Liver (tissue), 9 donors: Measurements from ENCODE around the gene ENOX1. TPM values are rescaled to one million over a fixed set of nuclear protein-coding genes. Genes with fewer than 3 reads are reported as not detected.
A peak's percentile ranks its signal among the peaks of the same experiment; 100 is the strongest.

Source experiments
- DNase-seq: peaks from one replicate; pipeline ENCODE4 v3.0.0-alpha.2; 2017; ENCODE audit warnings: low spot score
- H3K27ac ChIP-seq, 2 donors: one replicate each; pipeline ENCODE4 v1.7.0; 2013; ENCODE audit warnings: inconsistent platforms in 2 of 2, low read length in 2 of 2, control low read depth in 1 of 2, low read depth in 1 of 2, mild to moderate bottlenecking in 1 of 2
- H3K27me3 ChIP-seq, 4 donors: one replicate each; pipeline versions ENCODE4 v1.6.1 to v1.7.0; 2013; ENCODE audit warnings: low read length in 3 of 4, inconsistent platforms in 1 of 4, mild to moderate bottlenecking in 1 of 4, moderate library complexity in 1 of 4; ENCODE audit not compliant: control insufficient read depth in 4 of 4, insufficient read depth in 4 of 4
- H3K36me3 ChIP-seq, 4 donors: one replicate each; pipeline versions ENCODE4 v1.6.1 to v1.7.0; 2013; ENCODE audit warnings: low read length in 3 of 4, mild to moderate bottlenecking in 3 of 4, low read depth in 1 of 4, moderate library complexity in 1 of 4; ENCODE audit not compliant: control insufficient read depth in 4 of 4, insufficient read depth in 3 of 4
- H3K4me1 ChIP-seq, 4 donors: one replicate each; pipeline versions ENCODE4 v1.6.1 to v1.7.0; 2013; ENCODE audit warnings: low read length in 3 of 4, mild to moderate bottlenecking in 3 of 4, moderate library complexity in 1 of 4; ENCODE audit not compliant: control insufficient read depth in 4 of 4, insufficient read depth in 4 of 4
- H3K4me3 ChIP-seq, 3 donors: one replicate each; pipeline versions ENCODE4 v1.6.1 to v1.7.0; 2013; ENCODE audit warnings: low read length in 3 of 3, control low read depth in 1 of 3, low read depth in 1 of 3, mild to moderate bottlenecking in 1 of 3
- H3K9ac ChIP-seq, 2 donors: one replicate each; pipeline ENCODE4 v1.7.0; 2013; ENCODE audit warnings: low read length in 2 of 2, mild to moderate bottlenecking in 2 of 2, moderate library complexity in 2 of 2, control low read depth in 1 of 2, low read depth in 1 of 2
- H3K9me3 ChIP-seq, 4 donors: one replicate each; pipeline versions ENCODE4 v1.6.1 to v1.7.0; 2013; ENCODE audit warnings: low read length in 3 of 4; ENCODE audit not compliant: control insufficient read depth in 4 of 4
- ATF3 ChIP-seq: IDR thresholded peaks from 2 replicates; pipeline ENCODE4 v1.6.1; 2016; ENCODE audit warnings: antibody characterized with exemption
- CTCF ChIP-seq: fragments of 150-350 bp; IDR thresholded peaks from 2 replicates; pipeline ENCODE4 v1.5.1; 2017; ENCODE audit warnings: improper control_type of control experiment, low read depth, low read length; ENCODE audit not compliant: missing input control
- EGR1 ChIP-seq, 2 donors: IDR thresholded peaks; 2 replicates each; pipeline ENCODE4 v1.6.1; 2016 to 2018; ENCODE audit warnings: antibody characterized with exemption in 2 of 2, low read depth in 2 of 2
- FOXA1 ChIP-seq: IDR thresholded peaks from 2 replicates; pipeline ENCODE4 v1.6.1; 2016; ENCODE audit warnings: antibody characterized with exemption
- FOXA2 ChIP-seq: IDR thresholded peaks from 2 replicates; pipeline ENCODE4 v1.6.1; 2016; ENCODE audit warnings: antibody characterized with exemption
- GABPA ChIP-seq, 2 donors: IDR thresholded peaks in 1 of 2; conservative IDR thresholded peaks in 1 of 2; 2 replicates each; pipeline ENCODE4 v1.6.1; 2016; ENCODE audit warnings: antibody characterized with exemption in 2 of 2, mild to moderate bottlenecking in 1 of 2, moderate library complexity in 1 of 2
- HNF4A ChIP-seq, 2 donors: conservative IDR thresholded peaks; 2 replicates each; pipeline ENCODE4 v1.6.1; 2016; ENCODE audit warnings: antibody characterized with exemption in 2 of 2, mild to moderate bottlenecking in 2 of 2
- HNF4G ChIP-seq: IDR thresholded peaks from 2 replicates; pipeline ENCODE4 v1.6.1; 2016; ENCODE audit warnings: antibody characterized with exemption
- JUND ChIP-seq, 2 donors: IDR thresholded peaks; 2 replicates each; pipeline ENCODE4 v1.6.1; 2016; ENCODE audit warnings: antibody characterized with exemption in 2 of 2
- NR2F2 ChIP-seq: IDR thresholded peaks from 2 replicates; pipeline ENCODE4 v1.6.1; 2016; ENCODE audit warnings: antibody characterized with exemption
- RAD21 ChIP-seq, 2 donors: IDR thresholded peaks; 2 replicates each; pipeline ENCODE4 v1.6.1; 2016; ENCODE audit warnings: antibody characterized with exemption in 2 of 2, mild to moderate bottlenecking in 2 of 2
- RXRA ChIP-seq, 2 donors: IDR thresholded peaks; 2 replicates each; pipeline ENCODE4 v1.6.1; 2017 to 2018; ENCODE audit warnings: antibody characterized with exemption in 2 of 2, mild to moderate bottlenecking in 1 of 2
- SP1 ChIP-seq: IDR thresholded peaks from 2 replicates; pipeline ENCODE4 v1.6.1; 2018; ENCODE audit warnings: antibody characterized with exemption, mild to moderate bottlenecking
- TAF1 ChIP-seq: conservative IDR thresholded peaks from 2 replicates; pipeline ENCODE4 v1.6.1; 2016; ENCODE audit warnings: antibody characterized with exemption, mild to moderate bottlenecking
- YY1 ChIP-seq: IDR thresholded peaks from 2 replicates; pipeline ENCODE4 v1.6.1; 2016; ENCODE audit warnings: antibody characterized with exemption, mild to moderate bottlenecking
- WGBS: extraction: QIAGEN DNeasy Blood & Tissue Kit; methylation state at CpG from one replicate; pipeline ENCODE4 v1.1.7; 2013; 5-methylcytosine and 5-hydroxymethylcytosine counted together
- polyA plus RNA-seq, 2 donors: library from polyadenylated mRNA; stranded (reverse) in 1 of 2; unstranded in 1 of 2; fragments of 200-250 nt in 1 of 2; fragments of >200 nt in 1 of 2; fragmentation: Nextera tagmentation in 1 of 2; extraction: Ambion mirVana in 1 of 2; gene quantifications; one replicate each; pipeline versions ENCODE4 v1.2.1 to v1.2.3, GENCODE V29; 2013 to 2015
- total RNA-seq, 2 donors: library from RNA; depleted of rRNA; stranded (reverse); fragments of >200 nt; gene quantifications; one replicate each; pipeline ENCODE4 v1.2.3, GENCODE V29; 2014
- TF ChIP-seq, protein P1 (sequence below): IDR thresholded peaks from 2 replicates; pipeline ENCODE4 v1.6.1; 2016; ENCODE audit warnings: antibody characterized with exemption
- TF ChIP-seq, protein P2 (sequence below): IDR thresholded peaks from 2 replicates; pipeline ENCODE4 v1.6.1; 2016; ENCODE audit warnings: antibody characterized with exemption
- TF ChIP-seq, protein P3 (sequence below): IDR thresholded peaks from 2 replicates; pipeline ENCODE4 v1.6.1; 2016; ENCODE audit warnings: antibody characterized with exemption, mild to moderate bottlenecking
- donor health status: healthy.
- donor health status: healthy.
- donor health status: healthy.
- donor health status: healthy.
- donor health status: healthy.

The ENOX1 gene
- total and polyA plus RNA-seq, 4 donors, result 0.02 to 0.33 (median 0.08) TPM; not detected in 1

- 10% methylated on average over 3 of the region's 3 CpGs for WGBS
- Histone ChIP-seq H3K4me1 (peaks cover 0 to 8% (median 5%) of the 10 kb centered on the region in 4 donors), H3K27me3 (no peaks in the 10 kb centered on the region), H3K27ac (no peak overlapping the region), H3K9me3 (no peaks in the 10 kb centered on the region), H3K4me3 (peak overlapping the region in 2 of 3 donors; percentile 28 to 35), H3K36me3 (no peaks in the 10 kb centered on the region), H3K9ac (no peak overlapping the region)
- no peak for DNase-seq
- TF ChIP-seq HNF4G, result no peak
- TF ChIP-seq TAF1, result no peak
- no peak for TF ChIP-seq CTCF
- TF ChIP-seq HNF4A (conservative IDR thresholded peaks at IDR 0.05), result no peak
- TF ChIP-seq ATF3, result no peak
- TF ChIP-seq, protein P1, sequence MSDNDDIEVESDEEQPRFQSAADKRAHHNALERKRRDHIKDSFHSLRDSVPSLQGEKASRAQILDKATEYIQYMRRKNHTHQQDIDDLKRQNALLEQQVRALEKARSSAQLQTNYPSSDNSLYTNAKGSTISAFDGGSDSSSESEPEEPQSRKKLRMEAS, result no peak
- TF ChIP-seq FOXA2, result no peak
- no peak for TF ChIP-seq YY1
- TF ChIP-seq, protein P2, sequence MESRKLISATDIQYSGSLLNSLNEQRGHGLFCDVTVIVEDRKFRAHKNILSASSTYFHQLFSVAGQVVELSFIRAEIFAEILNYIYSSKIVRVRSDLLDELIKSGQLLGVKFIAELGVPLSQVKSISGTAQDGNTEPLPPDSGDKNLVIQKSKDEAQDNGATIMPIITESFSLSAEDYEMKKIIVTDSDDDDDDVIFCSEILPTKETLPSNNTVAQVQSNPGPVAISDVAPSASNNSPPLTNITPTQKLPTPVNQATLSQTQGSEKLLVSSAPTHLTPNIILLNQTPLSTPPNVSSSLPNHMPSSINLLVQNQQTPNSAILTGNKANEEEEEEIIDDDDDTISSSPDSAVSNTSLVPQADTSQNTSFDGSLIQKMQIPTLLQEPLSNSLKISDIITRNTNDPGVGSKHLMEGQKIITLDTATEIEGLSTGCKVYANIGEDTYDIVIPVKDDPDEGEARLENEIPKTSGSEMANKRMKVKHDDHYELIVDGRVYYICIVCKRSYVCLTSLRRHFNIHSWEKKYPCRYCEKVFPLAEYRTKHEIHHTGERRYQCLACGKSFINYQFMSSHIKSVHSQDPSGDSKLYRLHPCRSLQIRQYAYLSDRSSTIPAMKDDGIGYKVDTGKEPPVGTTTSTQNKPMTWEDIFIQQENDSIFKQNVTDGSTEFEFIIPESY, result no peak
- no peak for TF ChIP-seq NR2F2
- TF ChIP-seq RAD21 (IDR thresholded peaks at IDR 0.05), result no peak
- no peak for TF ChIP-seq JUND (IDR thresholded peaks at IDR 0.05)
- TF ChIP-seq GABPA (IDR thresholded peaks at IDR 0.05 in 1 of 2, conservative IDR thresholded peaks at IDR 0.05 in 1 of 2), result no peak
- no peak for TF ChIP-seq FOXA1
- TF ChIP-seq, protein P3, sequence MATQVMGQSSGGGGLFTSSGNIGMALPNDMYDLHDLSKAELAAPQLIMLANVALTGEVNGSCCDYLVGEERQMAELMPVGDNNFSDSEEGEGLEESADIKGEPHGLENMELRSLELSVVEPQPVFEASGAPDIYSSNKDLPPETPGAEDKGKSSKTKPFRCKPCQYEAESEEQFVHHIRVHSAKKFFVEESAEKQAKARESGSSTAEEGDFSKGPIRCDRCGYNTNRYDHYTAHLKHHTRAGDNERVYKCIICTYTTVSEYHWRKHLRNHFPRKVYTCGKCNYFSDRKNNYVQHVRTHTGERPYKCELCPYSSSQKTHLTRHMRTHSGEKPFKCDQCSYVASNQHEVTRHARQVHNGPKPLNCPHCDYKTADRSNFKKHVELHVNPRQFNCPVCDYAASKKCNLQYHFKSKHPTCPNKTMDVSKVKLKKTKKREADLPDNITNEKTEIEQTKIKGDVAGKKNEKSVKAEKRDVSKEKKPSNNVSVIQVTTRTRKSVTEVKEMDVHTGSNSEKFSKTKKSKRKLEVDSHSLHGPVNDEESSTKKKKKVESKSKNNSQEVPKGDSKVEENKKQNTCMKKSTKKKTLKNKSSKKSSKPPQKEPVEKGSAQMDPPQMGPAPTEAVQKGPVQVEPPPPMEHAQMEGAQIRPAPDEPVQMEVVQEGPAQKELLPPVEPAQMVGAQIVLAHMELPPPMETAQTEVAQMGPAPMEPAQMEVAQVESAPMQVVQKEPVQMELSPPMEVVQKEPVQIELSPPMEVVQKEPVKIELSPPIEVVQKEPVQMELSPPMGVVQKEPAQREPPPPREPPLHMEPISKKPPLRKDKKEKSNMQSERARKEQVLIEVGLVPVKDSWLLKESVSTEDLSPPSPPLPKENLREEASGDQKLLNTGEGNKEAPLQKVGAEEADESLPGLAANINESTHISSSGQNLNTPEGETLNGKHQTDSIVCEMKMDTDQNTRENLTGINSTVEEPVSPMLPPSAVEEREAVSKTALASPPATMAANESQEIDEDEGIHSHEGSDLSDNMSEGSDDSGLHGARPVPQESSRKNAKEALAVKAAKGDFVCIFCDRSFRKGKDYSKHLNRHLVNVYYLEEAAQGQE, result no peak
- no peak for TF ChIP-seq RXRA (IDR thresholded peaks at IDR 0.05)
- TF ChIP-seq EGR1 (IDR thresholded peaks at IDR 0.05; ENCODE audit: low read depth in 2 of 2), result no peak
- no peak for TF ChIP-seq SP1
These were observed 418.8 kb downstream of the ENOX1 start for GRCh38 chr13:43368003-43368402.

DNA sequence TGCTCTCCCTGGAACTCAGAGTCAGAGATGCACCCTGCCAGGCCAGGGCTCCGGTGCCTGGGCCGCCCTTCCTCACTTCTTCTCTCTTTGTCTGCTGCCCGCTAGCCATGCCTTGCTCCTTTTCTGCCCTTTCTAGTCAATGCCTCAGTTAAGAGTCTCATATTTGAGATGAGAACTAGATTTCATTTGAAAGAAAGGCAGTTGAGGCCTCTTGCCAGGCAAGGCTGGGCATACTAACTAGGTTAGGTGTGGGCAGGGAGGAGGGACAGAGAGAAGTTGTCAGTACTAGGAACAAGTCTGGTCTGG lies 421.8 kb downstream of the ENOX1 start:
- Histone ChIP-seq H3K27me3 (no peaks in the 10 kb centered on the region), H3K36me3 (no peaks in the 10 kb centered on the region), H3K27ac (no peak overlapping the region), H3K4me1 (peaks cover 0 to 8% (median 5%) of the 10 kb centered on the region in 4 donors), H3K9ac (no peak overlapping the region), H3K9me3 (no peaks in the 10 kb centered on the region), H3K4me3 (no peak overlapping the region)
- TF ChIP-seq YY1, result no peak
- TF ChIP-seq FOXA2, result no peak
- no peak for TF ChIP-seq NR2F2
- TF ChIP-seq CTCF, result no peak
- no peak for TF ChIP-seq ATF3
- TF ChIP-seq JUND (IDR thresholded peaks at IDR 0.05), result no peak
- WGBS, result 83% methylated on average over 3 of the region's 3 CpGs
- DNase-seq, result no peak
